PC-9 (cell line): ENCODE data around the gene ARID4A. TPM values are rescaled to one million over a fixed set of nuclear protein-coding genes. Genes with fewer than 3 reads are reported as not detected.
A peak's percentile ranks its signal among the peaks of the same experiment; 100 is the strongest.

Source experiments
- BruUV-seq: library from RNA; stranded (reverse); fragments of 400-500 nt; replicated peaks from 2 replicates; lab custom pipeline; 2021; lab: Mats Ljungman, UMichigan
- CTCF ChIA-PET: fragments of 300-600 bp; sonication (Branson Sonifier 250); formaldehyde crosslinking; loops from one replicate; lab custom pipeline; 2022; ENCODE audit warnings: antibody characterized with exemption; lab: Charles Lee
- POLR2A ChIA-PET: fragments of 300-600 bp; sonication (Branson Sonifier 250); formaldehyde crosslinking; loops from one replicate; lab custom pipeline; 2022; ENCODE audit warnings: antibody characterized with exemption; ENCODE audit not compliant: unreplicated experiment; lab: Charles Lee
- DNase-seq, 2 experiments: peaks; one replicate each; pipeline versions ENCODE4 v3.0.0 to v3.0.0-alpha.2; 2015 to 2022; ENCODE audit warnings: mixed read lengths in 1 of 2
- H2AFZ ChIP-seq: fragments of 200-600 bp; sonication (generic); 2 replicates; pipeline ENCODE4 v1.8.1; 2017; ENCODE audit warnings: antibody characterized with exemption
- H3F3A ChIP-seq: fragments of 200-600 bp; sonication (generic); 2 replicates; pipeline ENCODE4 v1.8.1; 2017; ENCODE audit warnings: antibody characterized with exemption, mild to moderate bottlenecking, low read depth; ENCODE audit not compliant: insufficient read depth
- H3K27ac ChIP-seq: fragments of 200-600 bp; sonication (generic); 2 replicates; pipeline ENCODE4 v1.6.1; 2016; ENCODE audit warnings: mixed run types
- H3K27me3 ChIP-seq: fragments of 200-600 bp; sonication (generic); 2 replicates; pipeline ENCODE4 v1.6.1; 2016; ENCODE audit warnings: low read depth, mixed run types; ENCODE audit not compliant: insufficient read depth
- H3K36me3 ChIP-seq: fragments of 200-600 bp; sonication (generic); 2 replicates; pipeline ENCODE4 v1.6.1; 2016; ENCODE audit warnings: low read depth, mixed run types
- H3K4me1 ChIP-seq: fragments of 200-600 bp; sonication (generic); replicated peaks from 2 replicates; pipeline ENCODE4 v1.6.1; 2016; ENCODE audit warnings: mixed run types; ENCODE audit not compliant: insufficient read depth
- H3K4me2 ChIP-seq: fragments of 200-600 bp; sonication (generic); 2 replicates; pipeline ENCODE4 v1.6.1; 2017; ENCODE audit warnings: mixed run types
- H3K4me3 ChIP-seq: fragments of 200-600 bp; sonication (generic); 2 replicates; pipeline ENCODE4 v1.6.1; 2016; ENCODE audit warnings: mixed run types
- H3K79me2 ChIP-seq: fragments of 200-600 bp; sonication (generic); 2 replicates; pipeline ENCODE4 v1.6.1; 2017; ENCODE audit warnings: low read depth, mixed run types
- H3K9me2 ChIP-seq: fragments of 200-600 bp; sonication (generic); 2 replicates; pipeline ENCODE4 v1.8.1; 2017; ENCODE audit warnings: mild to moderate bottlenecking; ENCODE audit not compliant: insufficient read depth
- H3K9me3 ChIP-seq: fragments of 200-600 bp; sonication (generic); 2 replicates; pipeline ENCODE4 v1.8.1; 2016; ENCODE audit warnings: low read depth; ENCODE audit not compliant: insufficient read depth
- H4K20me1 ChIP-seq: fragments of 200-600 bp; sonication (generic); 2 replicates; pipeline ENCODE4 v1.8.1; 2017; ENCODE audit not compliant: insufficient read depth
- EZH2 ChIP-seq: fragments of 200-600 bp; sonication (generic); IDR thresholded peaks from 2 replicates; pipeline ENCODE4 v1.8.0; 2017; ENCODE audit warnings: antibody characterized with exemption, low read depth
- intact Hi-C: fragments of 100-400 bp; cut with micrococcal nuclease; formaldehyde crosslinking; loops from one replicate; pipeline ENCODE4 v1.10.0; 2022; ENCODE audit not compliant: unreplicated experiment
- total RNA-seq: library from RNA; stranded (reverse); gene quantifications from 2 replicates; pipeline ENCODE4 v1.2.3, GENCODE V29; 2021
- TF ChIP-seq, protein P1 (sequence below): fragments of 200-600 bp; sonication (generic); conservative IDR thresholded peaks from 2 replicates; pipeline ENCODE4 v1.6.1; 2017; ENCODE audit warnings: mixed run types, antibody characterized with exemption, mild to moderate bottlenecking, moderate library complexity

ARID4A gene
- total RNA-seq, 1 experiment from 2014 or later = 22.2 TPM

DNA sequence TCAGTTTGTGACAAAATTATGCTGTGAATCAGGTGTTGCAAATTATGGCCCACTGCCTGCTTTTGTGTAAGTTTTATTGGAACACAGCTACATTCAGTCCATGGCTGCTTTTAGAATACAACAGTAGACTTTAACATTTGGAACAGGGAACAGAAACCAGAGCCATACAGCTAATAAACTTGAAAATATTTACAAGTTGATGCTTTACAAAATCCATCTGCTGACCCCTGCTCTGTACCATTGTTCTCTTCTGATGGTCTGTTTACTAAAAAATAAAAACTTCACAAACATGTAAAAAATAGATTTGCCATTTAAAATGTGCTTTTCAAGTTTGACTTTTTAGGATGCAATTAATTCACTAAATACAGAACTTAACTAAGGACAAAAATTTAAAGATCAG, 33.0 kb upstream of the ARID4A start:
- ChIA-PET CTCF (no interaction called here), POLR2A (interaction anchor here (0.7 kb wide), 1 partner anchor 93 kb away, joined by 3 read pairs; no protein-coding TSS in a partner anchor)
- TF ChIP-seq, protein P1, sequence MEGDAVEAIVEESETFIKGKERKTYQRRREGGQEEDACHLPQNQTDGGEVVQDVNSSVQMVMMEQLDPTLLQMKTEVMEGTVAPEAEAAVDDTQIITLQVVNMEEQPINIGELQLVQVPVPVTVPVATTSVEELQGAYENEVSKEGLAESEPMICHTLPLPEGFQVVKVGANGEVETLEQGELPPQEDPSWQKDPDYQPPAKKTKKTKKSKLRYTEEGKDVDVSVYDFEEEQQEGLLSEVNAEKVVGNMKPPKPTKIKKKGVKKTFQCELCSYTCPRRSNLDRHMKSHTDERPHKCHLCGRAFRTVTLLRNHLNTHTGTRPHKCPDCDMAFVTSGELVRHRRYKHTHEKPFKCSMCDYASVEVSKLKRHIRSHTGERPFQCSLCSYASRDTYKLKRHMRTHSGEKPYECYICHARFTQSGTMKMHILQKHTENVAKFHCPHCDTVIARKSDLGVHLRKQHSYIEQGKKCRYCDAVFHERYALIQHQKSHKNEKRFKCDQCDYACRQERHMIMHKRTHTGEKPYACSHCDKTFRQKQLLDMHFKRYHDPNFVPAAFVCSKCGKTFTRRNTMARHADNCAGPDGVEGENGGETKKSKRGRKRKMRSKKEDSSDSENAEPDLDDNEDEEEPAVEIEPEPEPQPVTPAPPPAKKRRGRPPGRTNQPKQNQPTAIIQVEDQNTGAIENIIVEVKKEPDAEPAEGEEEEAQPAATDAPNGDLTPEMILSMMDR = no peak
- no peak for TF ChIP-seq EZH2
- Histone ChIP-seq H3K9me2 (no peaks in the 10 kb centered on the region), H4K20me1 (peaks cover 35% of the 10 kb centered on the region; the same call in 1 of the 2 replicates), H3F3A (peaks cover 29% of the 10 kb centered on the region; the same call in 1 of the 2 replicates), H3K27me3 (no peaks in the 10 kb centered on the region), H3K4me2 (no peak overlapping the region), H3K27ac (no peak overlapping the region; the same call in 1 of the 2 replicates), H3K4me1 (no peaks in the 10 kb centered on the region), H3K36me3 (peaks cover 47% of the 10 kb centered on the region), H2AFZ (no peak overlapping the region), H3K9me3 (no peaks in the 10 kb centered on the region), H3K4me3 (no peak overlapping the region), H3K79me2 (no peaks in the 10 kb centered on the region; the same call in 1 of the 2 replicates)
- DNase-seq = no peak
- intact Hi-C loops = no loop called here
- BruUV-seq = no TSS peak

GRCh38 chr14:58270628-58271027, 27.7 kb upstream of the ARID4A start:
- POLR2A ChIA-PET = interaction anchor here (0.6 kb wide), 1 partner anchor 26 kb away, joined by 7 read pairs; the partner anchor contains the start of gene PSMA3
- Histone ChIP-seq H3K27me3 (no peaks in the 10 kb centered on the region), H3F3A (peaks cover 41% of the 10 kb centered on the region; the same call in 1 of the 2 replicates), H2AFZ (no peak overlapping the region), H3K36me3 (peaks cover 38% of the 10 kb centered on the region), H3K4me1 (no peaks in the 10 kb centered on the region), H3K9me2 (no peaks in the 10 kb centered on the region), H3K9me3 (no peaks in the 10 kb centered on the region), H3K4me2 (no peak overlapping the region), H3K4me3 (no peak overlapping the region), H3K27ac (no peak overlapping the region), H3K79me2 (peaks cover 27% of the 10 kb centered on the region), H4K20me1 (peaks cover 57% of the 10 kb centered on the region)
- no peak for DNase-seq
- CTCF ChIA-PET = no interaction called here
- no TSS peak for BruUV-seq
- intact Hi-C loops = no loop called here
- TF ChIP-seq, protein P1 = no peak
- TF ChIP-seq EZH2 = no peak

GRCh38 chr14:58272588-58273372, 25.6 kb upstream of the ARID4A start:
- Histone ChIP-seq H3K4me3 (no peak overlapping the region), H3K9me2 (no peaks in the 10 kb centered on the region), H3K4me1 (no peaks in the 10 kb centered on the region), H3K27ac (no peak overlapping the region), H2AFZ (no peak overlapping the region), H3K36me3 (peaks cover 29% of the 10 kb centered on the region), H3K4me2 (no peak overlapping the region), H3F3A (peaks cover 47% of the 10 kb centered on the region; the same call in 1 of the 2 replicates), H4K20me1 (peaks cover 61% of the 10 kb centered on the region), H3K79me2 (peaks cover 36% of the 10 kb centered on the region), H3K9me3 (no peaks in the 10 kb centered on the region), H3K27me3 (no peaks in the 10 kb centered on the region)
- intact Hi-C loops = no loop called here
- CTCF ChIA-PET = no interaction called here
- no TSS peak for BruUV-seq
- TF ChIP-seq, protein P1 = 0 out of 2 replicates have a peak, but pooled peaks have one; percentile 18
- TF ChIP-seq EZH2 = no peak
- no peak for DNase-seq
- POLR2A ChIA-PET = interaction anchor here (0.6 kb wide), 1 partner anchor 16 kb away, joined by 3 read pairs; no protein-coding TSS in a partner anchor
